COLO668 (cell line): Measurements from ENCODE around the gene STXBP6.
A peak's percentile ranks its signal among the peaks of the same experiment; 100 is the strongest.
"Not testable (repeated sequence)": the region's sequence is repeated elsewhere in the genome, so short reads cannot be mapped to it uniquely, and the experiment has no call there.

Experiments
- DNase-seq: peaks from one replicate; lab custom pipeline; 2025; ENCODE audit not compliant: unreplicated experiment; lab: John Stamatoyannopoulos, UW

The STXBP6 gene

GRCh38 chr14:24958271-24958670, 91.7 kb downstream of the STXBP6 start:
- DNase-seq = no peak

- no peak for DNase-seq
Measured at GRCh38 chr14:24957814-24958213, 92.1 kb downstream of the STXBP6 start.

GRCh38 chr14:24956104-24956503, 93.8 kb downstream of the STXBP6 start:
- no peak for DNase-seq

- no peak for DNase-seq
Measured at GRCh38 chr14:24954700-24955037, 95.3 kb downstream of the STXBP6 start.

DNA sequence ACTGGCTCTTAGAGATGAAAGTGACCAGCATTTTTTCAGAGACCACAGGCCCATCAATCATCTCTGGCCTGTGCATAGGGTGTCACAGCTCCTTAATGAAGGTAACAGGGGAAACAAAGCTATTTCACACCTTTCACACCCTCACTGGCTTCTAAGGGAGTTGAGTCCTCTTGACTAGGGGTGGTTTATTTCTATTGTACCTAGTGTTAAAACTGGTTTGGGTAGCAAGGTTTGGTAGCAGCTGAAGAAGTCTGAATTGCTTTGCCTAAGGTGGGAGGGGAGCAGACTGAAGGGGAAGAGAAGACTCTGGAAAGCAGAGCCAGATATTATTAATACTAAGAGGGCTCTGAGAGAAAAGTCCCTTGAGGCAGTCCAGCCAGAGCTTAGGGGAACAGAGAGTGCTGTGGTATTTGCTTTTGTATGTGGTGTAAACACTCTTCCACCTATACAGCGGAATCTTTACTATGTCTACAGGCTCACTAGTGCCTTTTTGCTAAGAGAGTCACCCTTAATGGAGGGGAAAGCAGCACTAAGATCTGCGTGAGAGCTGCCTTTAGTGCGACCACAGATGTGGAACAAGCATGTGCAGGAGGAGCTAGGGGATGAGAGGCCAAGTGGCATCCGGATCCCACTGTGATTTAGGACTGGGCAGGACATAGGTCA, 95.8 kb downstream of the STXBP6 start:
- no peak for DNase-seq

DNA sequence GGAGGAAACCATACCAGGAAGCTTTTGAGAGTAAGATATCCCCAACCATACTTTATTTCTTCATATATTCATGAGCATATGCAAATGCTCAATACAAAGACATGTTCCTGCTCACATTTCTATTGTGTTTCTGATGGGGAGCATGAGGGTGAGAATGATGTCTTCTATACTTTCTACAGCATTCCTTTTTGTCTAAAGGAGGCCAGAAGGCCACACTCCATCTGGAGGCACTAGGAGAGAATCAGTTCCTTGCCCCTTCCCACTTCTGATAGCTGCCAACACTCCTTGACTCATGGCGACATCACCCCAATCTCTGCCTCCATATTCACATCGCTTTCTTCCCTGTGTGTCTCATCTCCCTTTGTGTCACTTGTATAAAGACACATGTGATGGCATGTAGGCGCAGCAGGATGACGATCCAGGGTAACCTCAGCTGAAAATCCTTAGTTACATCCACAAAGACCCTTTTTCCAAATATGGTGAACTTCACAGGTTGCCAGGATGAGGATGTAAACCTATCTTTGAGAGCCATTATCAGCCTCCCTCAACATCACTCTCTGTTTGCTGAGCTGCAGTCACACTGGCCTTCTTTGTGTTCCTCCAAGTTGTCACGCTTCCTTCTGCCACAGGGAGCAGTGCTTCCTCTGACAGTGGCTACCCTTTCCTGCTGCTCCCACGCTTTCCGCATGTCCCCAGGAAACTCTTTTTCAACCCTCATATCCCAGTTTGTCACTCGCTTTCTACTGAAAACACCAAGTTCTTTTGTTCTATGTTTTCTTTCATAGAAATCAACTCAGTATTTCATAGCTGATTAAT, 96.9 kb downstream of the STXBP6 start:
- no peak for DNase-seq

- DNase-seq = no peak
Measured at GRCh38 chr14:24948261-24948847, 101.6 kb downstream of the STXBP6 start.

DNA sequence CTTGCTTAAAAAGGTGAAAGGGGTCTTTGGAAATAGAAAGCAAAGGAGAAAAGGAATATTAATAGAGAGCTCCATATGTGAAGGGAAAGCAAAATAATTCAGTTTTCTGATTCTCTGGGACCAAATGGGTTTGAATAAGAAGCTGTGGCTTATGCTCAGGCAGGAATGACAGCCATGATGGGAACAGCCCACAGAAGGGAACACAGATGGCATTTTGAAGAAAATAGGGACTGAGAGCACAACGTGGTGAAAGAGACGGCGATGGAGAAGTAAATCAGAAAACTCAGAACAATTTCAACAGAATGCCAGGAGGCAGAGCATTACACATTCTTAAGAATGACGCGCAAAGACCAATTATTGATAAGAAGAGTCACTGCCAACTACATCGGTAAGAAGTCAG, 102.8 kb downstream of the STXBP6 start:
- DNase-seq = no peak

- DNase-seq = no peak
Measured at GRCh38 chr14:24944800-24945199, 105.1 kb downstream of the STXBP6 start.

GRCh38 chr14:24943024-24943423, 106.9 kb downstream of the STXBP6 start:
- DNase-seq = peak; percentile 25

DNA sequence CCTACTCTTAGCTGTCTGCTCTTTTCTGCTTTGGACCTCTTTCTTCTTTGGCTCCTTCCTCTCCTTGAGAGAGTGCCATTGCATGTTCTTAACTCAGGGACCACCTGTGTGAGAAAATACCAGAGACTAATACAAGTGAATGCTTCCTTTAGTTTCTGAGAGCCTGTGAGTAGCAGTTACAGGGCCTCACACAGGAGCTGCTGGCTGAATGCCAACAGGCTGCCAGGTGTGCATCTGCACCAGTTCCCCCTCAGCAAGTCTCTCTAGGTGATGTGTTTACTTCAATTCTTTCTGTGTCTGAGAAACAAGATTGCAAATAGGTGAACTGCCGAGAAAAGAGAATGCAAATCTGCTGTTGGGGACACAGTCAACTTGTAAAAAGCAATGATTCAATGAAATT, 108.2 kb downstream of the STXBP6 start:
- DNase-seq = peak; percentile 95

DNA sequence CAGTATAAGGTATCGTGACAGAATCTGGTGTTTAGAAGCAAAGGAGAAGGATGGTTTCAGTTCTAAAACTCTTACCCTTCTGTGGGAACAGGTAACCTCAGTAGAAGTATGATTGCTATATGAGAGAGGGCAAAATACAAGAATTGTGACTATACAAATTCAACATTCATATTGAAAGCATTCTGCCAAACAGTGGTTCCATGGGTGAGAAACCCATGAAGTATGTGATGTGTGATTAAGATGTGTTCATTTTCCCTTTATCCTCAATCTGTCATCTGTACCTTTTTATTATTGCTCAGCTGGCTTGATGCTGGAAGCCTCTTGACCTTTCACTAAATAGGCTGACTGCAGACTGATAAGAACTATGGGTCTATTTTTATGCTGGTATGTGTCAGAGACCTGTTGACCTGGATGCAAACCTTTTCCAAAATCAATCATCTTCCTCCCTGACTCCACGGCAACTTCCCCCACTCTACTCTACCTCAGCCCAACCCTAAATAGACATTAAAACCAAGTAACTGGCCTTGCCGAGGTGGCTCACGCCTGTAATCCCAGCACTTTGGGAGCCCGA, 109.6 kb downstream of the STXBP6 start:
- no peak for DNase-seq

GRCh38 chr14:24938593-24938992, 111.4 kb downstream of the STXBP6 start:
- DNase-seq = no peak

DNA sequence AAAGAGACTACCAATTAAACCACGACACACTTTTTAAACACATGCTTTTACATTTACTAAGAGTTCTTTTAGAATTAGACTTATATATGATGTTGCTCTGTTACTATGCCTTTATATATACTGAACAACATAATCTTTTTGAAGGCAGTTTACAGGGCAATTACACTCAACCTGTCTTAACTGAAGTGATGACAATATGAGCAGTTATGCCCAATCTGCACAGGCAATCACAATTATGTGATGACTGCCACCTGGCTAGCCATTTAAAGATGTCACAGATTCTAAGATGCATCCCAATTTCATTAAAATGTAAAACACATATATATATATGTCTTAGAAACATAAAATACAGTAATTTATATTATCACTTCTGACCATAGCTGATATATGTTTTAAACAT, 112.6 kb downstream of the STXBP6 start:
- no peak for DNase-seq

- not testable (repeated sequence) for DNase-seq
Measured at GRCh38 chr14:24936773-24937172, 113.2 kb downstream of the STXBP6 start.

DNA sequence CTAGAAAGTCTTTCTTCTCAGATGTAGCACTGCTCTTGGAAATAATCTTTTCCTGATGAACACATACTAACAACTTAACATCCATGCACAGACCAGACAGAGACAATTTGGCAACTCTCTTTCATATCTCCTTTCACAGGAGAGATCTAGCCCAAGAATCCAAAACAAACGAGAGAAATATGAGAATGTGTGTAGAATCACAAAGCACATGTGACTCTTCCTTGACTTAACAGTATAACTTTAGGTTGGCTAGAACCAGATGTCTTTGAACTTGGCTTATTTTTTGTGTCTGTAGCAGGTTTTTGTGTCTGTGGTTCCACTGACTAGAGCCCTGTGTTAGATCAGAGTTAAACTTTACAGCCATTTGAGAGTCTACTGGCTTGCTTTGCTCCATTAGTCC, 114.2 kb downstream of the STXBP6 start:
- no peak for DNase-seq

GRCh38 chr14:24928386-24928900, 121.5 kb downstream of the STXBP6 start:
- DNase-seq = no peak

DNA sequence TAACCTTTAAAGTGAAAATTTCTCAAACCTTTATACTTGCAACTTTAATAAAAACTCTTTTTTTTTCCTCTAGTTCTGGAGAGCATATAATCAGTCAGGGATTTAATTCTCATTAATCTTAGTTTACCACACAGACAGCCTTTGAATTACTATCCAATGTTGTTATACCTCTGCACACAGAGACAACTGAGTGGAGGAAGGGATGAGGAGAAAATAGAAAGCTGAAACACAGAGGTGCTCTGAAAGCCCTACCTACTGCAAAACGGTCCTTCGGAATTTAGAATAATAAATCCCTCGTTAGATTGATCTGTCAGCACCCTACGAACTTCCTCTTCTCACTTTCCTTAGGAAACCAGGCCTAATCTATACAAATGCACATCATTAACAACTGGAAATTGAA, 122.1 kb downstream of the STXBP6 start:
- DNase-seq = no peak

DNA sequence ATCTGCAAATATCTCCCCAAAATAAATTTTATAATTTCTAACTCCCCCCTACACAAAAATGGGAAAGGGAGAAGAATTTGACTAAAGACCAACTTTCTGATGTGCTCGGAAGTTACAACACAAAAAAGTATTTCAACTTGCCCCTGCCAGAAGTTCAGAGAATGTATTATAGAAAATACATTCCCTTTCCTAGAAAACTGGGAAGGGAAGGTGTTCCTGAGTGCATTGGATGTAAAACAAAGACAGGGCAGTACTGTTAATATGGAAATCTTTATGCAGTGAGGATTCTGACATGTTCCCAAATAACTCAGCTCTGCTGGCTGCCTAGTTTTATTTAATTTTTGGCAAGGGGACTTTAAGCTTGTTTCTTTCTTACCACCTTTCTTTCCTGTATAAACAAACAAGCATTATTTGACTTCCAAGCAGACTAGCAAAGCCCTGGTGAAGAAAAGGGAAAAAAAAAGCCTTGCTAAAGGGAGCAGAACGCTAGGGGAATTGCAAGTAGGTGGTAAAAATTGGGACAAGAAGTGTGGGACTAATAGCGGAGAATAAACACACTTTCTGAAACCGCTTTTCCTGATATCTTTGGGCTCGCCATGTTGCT, 124.1 kb downstream of the STXBP6 start:
- DNase-seq = no peak

DNA sequence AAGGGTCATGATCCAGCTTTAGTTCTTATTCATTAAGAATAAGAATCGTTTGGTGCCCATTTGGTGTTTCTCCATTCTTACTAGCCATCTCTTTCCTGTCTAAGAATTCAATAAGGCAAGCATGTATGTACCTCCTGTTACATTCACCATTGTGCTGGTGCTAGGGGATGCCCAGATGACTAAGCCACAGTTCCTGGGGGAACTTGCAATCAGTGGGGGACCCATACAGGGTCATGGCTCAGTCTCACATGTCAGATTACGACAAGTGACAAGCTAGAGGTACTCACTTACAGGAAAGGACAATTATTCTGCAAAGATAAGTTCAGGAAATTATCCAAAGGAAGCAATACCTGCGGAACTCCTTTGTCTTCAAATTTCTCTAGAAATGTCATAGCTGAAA, 125.4 kb downstream of the STXBP6 start:
- DNase-seq = no peak

- no peak for DNase-seq
Measured at GRCh38 chr14:24921903-24922302, 128.0 kb downstream of the STXBP6 start.
